ENCODE measurements around the gene ZBP1. TPM values are rescaled to one million over a fixed set of nuclear protein-coding genes. Genes with fewer than 3 reads are reported as not detected.
"Not testable (repeated sequence)": the region's sequence is repeated elsewhere in the genome, so short reads cannot be mapped to it uniquely, and the experiment has no call there.

ZBP1 gene
- polyA plus RNA-seq, 1 experiment = not detected

DNA sequence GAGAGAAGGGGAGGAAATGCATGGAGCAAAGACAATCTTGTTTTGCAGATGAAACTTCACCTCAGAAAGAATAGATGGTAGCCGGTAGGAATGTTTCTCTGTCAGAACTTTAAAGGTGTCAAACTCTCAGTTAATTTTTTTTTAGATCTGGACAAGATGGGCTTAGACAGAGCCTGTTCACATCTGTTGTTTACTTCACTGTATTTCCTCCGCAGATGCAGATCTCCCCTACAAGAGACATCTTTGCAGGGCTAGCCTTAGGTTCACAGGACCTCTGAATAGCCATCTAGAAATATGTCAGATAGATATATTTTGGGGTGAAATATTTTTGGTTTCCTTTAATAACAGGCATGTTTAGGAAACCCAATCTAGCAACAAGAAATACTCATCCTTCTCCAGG is 12.1 kb upstream of the ZBP1 start:
- Histone ChIP-seq H3K27ac (ENCODE audit: low read depth, low read length) (no peak overlapping the region), H3K27me3 (ENCODE audit: control insufficient read depth, insufficient read depth, low read length) (peaks cover 12% of the 10 kb centered on the region), H3K9me3 (ENCODE audit: control insufficient read depth, insufficient read depth, low read length) (no peaks in the 10 kb centered on the region; the same call in 1 of the 2 replicates), H3K4me3 (ENCODE audit: low read depth, low read length) (no peak overlapping the region)
- TF ChIP-seq CTCF (IDR thresholded peaks at IDR 0.05; ENCODE audit: low read depth, low read length) = no peak
- CTCF ChIA-PET = no interaction called here
- POLR2A ChIA-PET = no interaction called here
- no peak for DNase-seq (ENCODE audit: low read depth, low spot score)

GRCh38 chr20:57630061-57630460 is 9.8 kb upstream of the ZBP1 start:
- no peak overlapping the region for H3K4me3 ChIP-seq (ENCODE audit: low read depth, low read length)
- TF ChIP-seq CTCF (IDR thresholded peaks at IDR 0.05; ENCODE audit: low read depth, low read length) = no peak
- H3K27ac ChIP-seq (ENCODE audit: low read depth, low read length) = peak overlapping the region; percentile 11
- H3K9me3 ChIP-seq (ENCODE audit: control insufficient read depth, insufficient read depth, low read length) = no peaks in the 10 kb centered on the region; the same call in 1 of the 2 replicates
- ChIA-PET CTCF (no interaction called here), POLR2A (no interaction called here)
- H3K27me3 ChIP-seq (ENCODE audit: control insufficient read depth, insufficient read depth, low read length) = peaks cover 9% of the 10 kb centered on the region
- no peak for DNase-seq (ENCODE audit: low read depth, low spot score)

DNA sequence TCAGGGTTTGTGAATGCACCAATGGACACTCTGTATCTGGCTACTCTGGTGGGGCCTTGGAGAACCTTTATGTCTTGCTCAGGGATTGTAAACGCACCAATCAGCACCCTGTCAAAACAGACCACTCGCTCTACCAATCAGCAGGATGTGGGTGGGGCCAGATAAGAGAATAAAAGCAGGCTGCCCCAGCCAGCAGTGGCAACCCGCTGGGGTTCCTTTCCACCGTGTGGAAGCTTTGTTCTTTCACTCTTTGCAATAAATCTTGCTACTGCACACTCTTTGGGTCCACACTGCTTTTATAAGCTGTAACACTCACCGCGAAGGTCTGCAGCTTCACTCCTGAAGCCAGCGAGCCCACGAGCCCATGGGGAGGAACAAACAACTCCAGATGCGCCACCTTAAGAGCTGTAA is 9.3 kb upstream of the ZBP1 start:
- H3K27me3 ChIP-seq (ENCODE audit: control insufficient read depth, insufficient read depth, low read length); DNase-seq (ENCODE audit: low read depth, low spot score); H3K27ac ChIP-seq (ENCODE audit: low read depth, low read length); CTCF ChIA-PET; H3K9me3 ChIP-seq (ENCODE audit: control insufficient read depth, insufficient read depth, low read length); H3K4me3 ChIP-seq (ENCODE audit: low read depth, low read length); POLR2A ChIA-PET: not testable (repeated sequence)

- DNase-seq (ENCODE audit: low read depth, low spot score); POLR2A ChIA-PET; H3K4me3 ChIP-seq (ENCODE audit: low read depth, low read length); H3K27me3 ChIP-seq (ENCODE audit: control insufficient read depth, insufficient read depth, low read length); H3K9me3 ChIP-seq (ENCODE audit: control insufficient read depth, insufficient read depth, low read length); H3K27ac ChIP-seq (ENCODE audit: low read depth, low read length); CTCF ChIA-PET: not testable (repeated sequence)
Measured at GRCh38 chr20:57628962-57629308, 8.7 kb upstream of the ZBP1 start.

DNA sequence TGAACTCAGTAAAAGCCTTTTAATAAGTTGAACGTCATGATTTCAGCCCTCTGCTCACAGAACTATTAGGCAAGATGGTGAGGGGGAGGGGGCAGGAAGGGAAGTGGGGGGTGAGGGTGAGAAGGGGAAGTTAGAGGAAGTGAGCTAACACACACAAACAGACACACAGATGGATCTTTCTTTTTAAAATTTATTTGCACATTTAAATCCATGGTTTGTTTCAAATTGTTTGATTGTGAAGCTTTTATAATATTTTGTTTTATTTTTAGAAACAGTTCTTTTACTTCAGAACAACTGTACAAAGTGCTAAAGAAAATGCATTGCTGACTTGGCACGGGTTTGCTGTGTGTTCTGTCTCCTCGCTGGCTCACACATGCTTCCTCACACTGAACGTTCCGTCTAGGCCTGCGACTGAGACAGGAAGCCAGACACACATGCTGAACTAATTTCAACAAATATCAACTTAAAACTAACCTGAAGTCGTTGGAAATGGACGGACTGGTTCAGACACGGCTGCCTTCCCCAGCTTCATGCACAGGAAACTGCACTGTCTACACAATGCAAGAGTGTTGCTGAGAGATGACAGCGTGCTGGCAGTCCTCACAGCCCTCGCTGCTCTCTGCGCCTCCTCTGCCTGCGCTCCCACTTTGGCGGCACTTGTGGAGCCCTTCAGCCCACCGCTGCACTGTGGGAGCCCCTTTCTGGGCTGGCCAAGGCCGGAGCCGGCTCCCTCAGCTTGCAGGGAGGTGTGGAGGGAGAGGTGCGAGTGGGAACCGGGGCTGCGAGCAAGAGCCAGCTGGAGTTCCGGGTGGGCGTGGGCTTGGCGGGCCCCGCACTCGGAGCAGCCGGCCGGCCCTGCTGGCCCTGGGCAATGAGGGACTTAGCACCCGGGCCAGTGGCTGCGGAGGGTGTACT is 8.1 kb upstream of the ZBP1 start:
- Histone ChIP-seq H3K9me3 (ENCODE audit: control insufficient read depth, insufficient read depth, low read length) (no peaks in the 10 kb centered on the region; the same call in 1 of the 2 replicates), H3K27ac (ENCODE audit: low read depth, low read length) (peak overlapping the region; percentile 31), H3K27me3 (ENCODE audit: control insufficient read depth, insufficient read depth, low read length) (peaks cover 9% of the 10 kb centered on the region), H3K4me3 (ENCODE audit: low read depth, low read length) (0 out of 2 replicates have a peak overlapping the region, but pooled peaks have one; percentile 17)
- no peak for TF ChIP-seq CTCF (IDR thresholded peaks at IDR 0.05; ENCODE audit: low read depth, low read length)
- POLR2A ChIA-PET = no interaction called here
- no peak for DNase-seq (ENCODE audit: low read depth, low spot score)
- CTCF ChIA-PET = interaction anchor here (0.6 to 2.0 kb wide), 5 partner anchors 25 to 552 kb away, joined by 3 to 6 read pairs (median 3); no protein-coding TSS in a partner anchor

DNA sequence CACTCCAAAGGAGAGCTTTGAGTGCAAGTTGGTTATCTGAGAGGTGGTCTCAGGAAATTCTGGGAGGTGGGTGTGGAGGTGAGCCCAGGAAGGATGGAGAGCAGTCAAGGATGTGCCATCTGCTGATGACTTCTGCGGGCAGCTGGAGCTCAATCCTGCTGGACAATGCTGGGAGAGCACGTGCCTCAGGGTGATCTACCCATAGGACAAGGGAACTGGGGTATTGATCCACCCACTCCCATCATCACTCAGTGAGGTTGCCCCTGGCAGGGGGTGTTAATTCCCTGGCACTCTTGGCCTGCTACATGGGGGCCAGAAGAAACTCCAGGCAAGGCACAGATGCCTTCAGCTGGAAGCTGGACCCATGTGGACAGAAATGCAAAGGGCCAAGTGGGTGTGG is 7.1 kb upstream of the ZBP1 start:
- CTCF ChIA-PET = interaction anchor here (1.1 to 2.0 kb wide), 3 partner anchors 26 to 553 kb away, joined by 3 to 6 read pairs (median 5); no protein-coding TSS in a partner anchor
- POLR2A ChIA-PET = no interaction called here
- DNase-seq (ENCODE audit: low read depth, low spot score) = no peak
- no peaks in the 10 kb centered on the region; the same call in 1 of the 2 replicates for H3K9me3 ChIP-seq (ENCODE audit: control insufficient read depth, insufficient read depth, low read length)
- H3K4me3 ChIP-seq (ENCODE audit: low read depth, low read length) = no peak overlapping the region
- TF ChIP-seq CTCF (IDR thresholded peaks at IDR 0.05; ENCODE audit: low read depth, low read length) = no peak
- H3K27ac ChIP-seq (ENCODE audit: low read depth, low read length) = no peak overlapping the region
- H3K27me3 ChIP-seq (ENCODE audit: control insufficient read depth, insufficient read depth, low read length) = peaks cover 6% of the 10 kb centered on the region

Data from AG04450 (cell line).